Choroid plexus epithelial cell (primary cell): ENCODE measurements around the gene ZNF773.
"Not testable (repeated sequence)": the region's sequence is repeated elsewhere in the genome, so short reads cannot be mapped to it uniquely, and the experiment has no call there.

Source experiments
- DNase-seq: peaks from one replicate; pipeline ENCODE4 v3.0.0-alpha.2; 2010; ENCODE audit warnings: low read depth
- H3K4me3 ChIP-seq: 2 replicates; pipeline ENCODE4 v1.5.1; 2011; ENCODE audit warnings: low read depth, mild to moderate bottlenecking, control low read depth, low read length, moderate library complexity
- TF ChIP-seq, protein P1 (sequence below): conservative IDR thresholded peaks from 2 replicates; pipeline ENCODE4 v1.5.1; 2011; ENCODE audit warnings: low read depth, mild to moderate bottlenecking, control low read depth, inconsistent platforms, low read length, moderate library complexity

Gene ZNF773

DNA sequence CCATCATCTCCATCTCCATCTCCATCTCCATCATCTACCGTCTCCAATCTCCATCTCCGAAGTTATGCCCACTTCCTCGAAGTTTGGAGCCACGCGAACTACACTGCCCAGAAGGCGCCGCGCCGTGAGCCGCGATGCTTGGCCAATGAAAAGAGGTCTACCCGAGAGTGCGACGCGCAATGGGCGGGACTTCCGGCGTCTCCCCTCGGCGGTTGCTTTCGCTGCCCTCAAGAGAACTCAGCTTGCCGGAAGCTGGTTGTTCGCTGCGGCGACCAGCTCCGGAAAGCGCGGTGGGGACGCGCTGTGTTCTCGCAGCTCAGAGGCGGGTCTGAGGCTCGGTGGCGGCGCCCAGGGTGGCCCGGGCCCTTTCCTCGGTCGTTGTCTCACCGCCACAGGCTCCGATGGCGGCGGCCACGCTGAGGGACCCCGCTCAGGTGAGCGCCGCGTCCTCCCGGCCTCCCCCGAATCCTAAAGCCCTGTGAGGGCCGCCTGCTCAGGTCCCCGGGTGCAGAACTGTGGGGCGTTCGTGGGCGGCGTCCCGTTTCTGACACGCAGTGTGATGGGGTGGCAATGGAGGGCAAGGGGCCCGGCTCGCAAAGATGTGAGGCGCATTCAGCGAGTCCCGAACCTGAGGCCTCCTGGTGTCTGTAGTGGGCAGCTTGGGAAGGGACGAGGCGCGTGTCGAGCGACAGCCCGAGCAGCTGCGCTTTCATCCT is at the start of gene ZNF773:
TSS of gene ZNF773 (plus strand) at position 259 of the 716 bp plus-strand sequence. CDS start at position 402, 143 bp downstream.
- DNase-seq, result peak; percentile 98
- H3K4me3 ChIP-seq, result peak within 1 kb of the TSS; percentile 80

DNA sequence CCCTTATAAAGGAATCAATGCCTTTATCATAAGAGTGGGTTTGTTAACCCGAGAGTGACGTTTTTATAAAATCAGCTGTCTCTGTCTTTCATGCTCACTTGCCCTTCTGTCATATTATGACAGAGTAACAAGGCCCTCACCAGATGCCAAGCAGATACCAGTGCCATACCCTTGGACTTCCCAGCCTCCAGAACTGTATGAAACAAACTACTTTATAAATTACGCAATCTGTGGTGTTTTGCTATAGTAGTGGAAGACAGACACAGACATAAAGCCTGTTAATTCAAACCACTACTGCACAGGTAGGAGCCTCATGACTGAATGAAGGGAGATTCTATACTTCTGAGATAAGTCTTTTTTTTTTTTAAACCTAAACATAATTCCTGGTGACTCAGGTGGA is 47.4 kb upstream of the ZNF773 start:
- H3K4me3 ChIP-seq, result no peak overlapping the region
- TF ChIP-seq, protein P1, sequence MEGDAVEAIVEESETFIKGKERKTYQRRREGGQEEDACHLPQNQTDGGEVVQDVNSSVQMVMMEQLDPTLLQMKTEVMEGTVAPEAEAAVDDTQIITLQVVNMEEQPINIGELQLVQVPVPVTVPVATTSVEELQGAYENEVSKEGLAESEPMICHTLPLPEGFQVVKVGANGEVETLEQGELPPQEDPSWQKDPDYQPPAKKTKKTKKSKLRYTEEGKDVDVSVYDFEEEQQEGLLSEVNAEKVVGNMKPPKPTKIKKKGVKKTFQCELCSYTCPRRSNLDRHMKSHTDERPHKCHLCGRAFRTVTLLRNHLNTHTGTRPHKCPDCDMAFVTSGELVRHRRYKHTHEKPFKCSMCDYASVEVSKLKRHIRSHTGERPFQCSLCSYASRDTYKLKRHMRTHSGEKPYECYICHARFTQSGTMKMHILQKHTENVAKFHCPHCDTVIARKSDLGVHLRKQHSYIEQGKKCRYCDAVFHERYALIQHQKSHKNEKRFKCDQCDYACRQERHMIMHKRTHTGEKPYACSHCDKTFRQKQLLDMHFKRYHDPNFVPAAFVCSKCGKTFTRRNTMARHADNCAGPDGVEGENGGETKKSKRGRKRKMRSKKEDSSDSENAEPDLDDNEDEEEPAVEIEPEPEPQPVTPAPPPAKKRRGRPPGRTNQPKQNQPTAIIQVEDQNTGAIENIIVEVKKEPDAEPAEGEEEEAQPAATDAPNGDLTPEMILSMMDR, result no peak
- DNase-seq, result no peak

DNA sequence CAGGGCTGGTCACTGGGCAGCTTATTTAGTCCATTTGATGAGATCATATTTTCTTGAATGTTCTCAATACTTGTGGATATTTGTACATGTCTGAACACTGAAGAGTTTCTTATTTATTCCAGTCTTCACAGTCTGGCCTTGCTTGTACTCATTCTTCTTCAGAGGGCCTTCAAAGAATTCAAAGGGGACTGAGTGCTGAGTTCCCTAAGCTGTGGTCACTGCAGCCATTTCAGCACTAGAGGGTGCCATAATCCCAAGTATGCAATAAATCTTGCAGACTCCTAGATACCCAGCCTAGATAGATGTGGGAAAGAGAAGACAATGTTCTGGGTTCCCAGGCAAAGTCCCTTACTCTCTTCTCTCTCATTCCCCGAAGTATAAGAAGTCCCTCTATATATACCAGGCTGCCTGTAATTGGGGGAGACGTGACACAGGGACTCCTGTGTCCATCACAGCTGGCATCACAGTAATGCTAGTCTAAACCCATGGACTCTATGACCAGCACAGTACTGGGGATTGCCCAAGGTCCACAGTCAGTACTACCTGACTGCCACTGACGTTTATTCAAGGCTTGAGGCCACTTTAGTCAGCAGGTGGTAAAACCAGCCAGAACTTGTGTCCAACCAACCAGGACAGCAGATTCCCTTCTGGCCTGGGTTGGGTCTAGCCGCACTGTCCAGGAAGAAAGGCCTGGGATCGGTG is 33.9 kb upstream of the ZNF773 start:
- TF ChIP-seq, protein P1, result peak; percentile 39
- peak; percentile 25 for DNase-seq
- no peak overlapping the region for H3K4me3 ChIP-seq

DNA sequence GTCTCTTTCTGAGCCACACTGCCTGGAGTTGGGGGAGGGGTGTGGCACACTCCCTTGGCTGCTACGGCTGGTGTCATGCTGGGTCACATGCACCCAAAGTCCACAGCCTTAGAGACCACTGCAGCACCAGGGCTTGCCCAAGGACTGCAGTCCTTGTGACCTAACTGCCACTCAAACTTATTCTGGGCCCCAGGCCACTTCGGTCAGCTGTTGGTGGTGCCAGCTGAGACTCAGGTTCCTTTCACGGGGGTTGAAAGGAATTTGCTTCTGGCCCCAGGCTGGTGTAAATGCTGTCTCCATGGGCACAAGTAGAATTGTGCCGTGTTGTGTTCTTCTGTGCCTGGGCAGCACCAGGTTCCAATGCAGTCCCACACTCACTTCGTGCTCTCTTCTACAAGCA is 33.2 kb upstream of the ZNF773 start:
- TF ChIP-seq, protein P1, result no peak
- no peak overlapping the region for H3K4me3 ChIP-seq
- no peak for DNase-seq

DNA sequence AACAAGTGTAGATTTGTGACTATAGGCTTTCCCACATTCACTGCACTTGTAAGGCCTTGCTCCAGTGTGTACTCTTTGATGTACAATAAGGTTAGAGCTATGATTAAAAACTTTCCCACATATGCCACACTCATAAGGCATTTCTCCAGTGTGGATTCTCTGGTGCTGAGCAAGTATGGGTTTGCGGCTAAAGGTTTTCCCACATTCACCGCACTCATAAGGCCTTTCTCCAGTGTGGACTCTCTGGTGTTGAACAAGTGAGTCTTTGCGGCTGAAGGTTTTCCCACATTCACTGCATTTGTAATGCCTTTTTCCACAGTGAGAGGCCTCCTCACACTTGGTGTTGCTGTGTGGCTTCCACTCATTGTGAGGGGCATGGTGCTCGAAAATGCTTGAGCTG is 26.1 kb upstream of the ZNF773 start:
- H3K4me3 ChIP-seq, result no peak overlapping the region
- TF ChIP-seq, protein P1, result no peak
- peak; percentile 21 for DNase-seq

DNA sequence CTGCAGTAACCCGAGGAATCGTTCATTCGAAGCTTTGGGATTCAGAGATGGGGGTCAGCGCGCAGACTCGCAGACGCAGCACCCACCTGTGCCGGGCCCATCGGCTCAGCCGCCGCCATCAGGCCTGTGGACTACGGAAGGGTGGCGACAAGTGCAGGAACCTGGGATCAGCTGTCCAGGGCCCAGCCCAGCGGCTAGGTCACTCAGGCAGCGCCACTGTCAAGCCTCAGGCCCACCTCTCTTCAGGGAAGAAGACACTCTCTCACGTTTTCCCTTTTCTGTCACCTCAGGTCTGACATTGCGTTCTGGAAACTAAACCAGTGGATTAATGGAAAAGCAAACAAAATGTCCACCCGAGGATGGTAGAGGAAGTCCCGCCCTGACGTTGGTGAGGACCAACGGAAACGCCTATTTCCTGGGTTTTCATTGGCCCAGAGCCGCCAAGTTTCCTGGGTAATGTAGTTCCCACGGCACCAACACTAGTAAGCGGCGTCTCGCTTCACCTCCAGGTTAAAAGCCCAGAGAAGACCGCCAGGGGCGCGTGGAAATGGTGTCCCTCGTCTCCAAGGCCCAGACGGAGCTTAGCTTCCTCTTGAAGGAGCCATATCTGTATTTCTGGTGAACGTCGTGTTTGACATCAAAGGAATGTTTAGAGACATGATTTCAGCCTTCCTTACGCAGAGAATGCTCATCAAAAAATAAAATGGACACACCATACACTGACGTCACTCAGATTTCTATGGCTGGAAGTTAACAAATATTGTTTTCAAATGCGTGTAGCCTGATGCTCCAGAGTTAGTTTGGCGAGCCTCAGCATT is 22.3 kb upstream of the ZNF773 start, which contains the start of gene ZNF772:
TSS of gene ZNF772 (minus strand) at position 376 of the 818 bp plus-strand sequence. CDS start at position 119, 257 bp downstream.
- DNase-seq, result peak; percentile 94
- H3K4me3 ChIP-seq, result peak within 1 kb of the TSS; percentile 89
- TF ChIP-seq, protein P1, result peak; percentile 60

DNA sequence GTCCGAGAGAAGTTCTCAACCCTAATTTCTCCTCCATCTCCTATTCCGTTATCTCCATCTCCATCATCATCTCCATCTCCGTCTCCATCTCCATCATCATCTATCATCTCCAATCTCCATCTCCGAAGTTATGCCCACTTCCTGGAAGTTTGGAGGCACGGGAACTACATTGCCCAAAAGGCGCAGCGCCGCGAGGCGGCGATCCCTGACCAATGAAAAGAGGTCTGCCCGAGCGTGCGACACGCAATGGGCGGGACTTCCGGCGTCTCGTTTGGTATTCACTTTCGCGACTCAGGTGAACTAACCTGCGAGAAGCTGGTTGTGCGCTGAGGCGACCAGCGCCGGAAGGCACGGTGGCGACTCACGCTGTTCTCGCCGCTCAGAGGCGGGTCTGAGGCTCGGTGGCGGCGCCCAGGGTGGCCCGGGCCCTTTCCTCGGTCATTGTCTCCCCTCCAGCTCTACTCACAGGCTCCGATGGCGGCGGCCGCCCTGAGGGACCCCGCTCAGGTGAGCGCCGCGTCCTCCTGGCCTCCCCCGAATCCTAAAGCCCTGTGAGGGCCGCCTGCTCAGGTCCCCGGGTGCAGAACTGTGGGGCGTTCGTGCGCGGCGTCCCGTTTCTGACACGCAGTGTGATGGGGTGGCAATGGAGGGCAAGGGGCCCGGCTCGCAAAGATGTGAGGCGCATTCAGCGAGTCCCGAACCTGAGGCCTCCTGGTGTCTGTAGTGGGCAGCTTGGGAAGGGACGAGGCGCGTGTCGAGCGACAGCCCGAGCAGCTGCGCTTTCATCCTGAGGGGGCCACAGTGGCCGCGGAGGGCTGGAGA is 12.1 kb upstream of the ZNF773 start, which contains the start of gene ZNF419:
TSS of gene ZNF419 (plus strand) at position 274 of the 822 bp plus-strand sequence. CDS start at position 475, 201 bp downstream.
- TF ChIP-seq, protein P1, result peak; percentile 42
- peak; percentile 87 for DNase-seq
- peak within 1 kb of the TSS; percentile 95 for H3K4me3 ChIP-seq

DNA sequence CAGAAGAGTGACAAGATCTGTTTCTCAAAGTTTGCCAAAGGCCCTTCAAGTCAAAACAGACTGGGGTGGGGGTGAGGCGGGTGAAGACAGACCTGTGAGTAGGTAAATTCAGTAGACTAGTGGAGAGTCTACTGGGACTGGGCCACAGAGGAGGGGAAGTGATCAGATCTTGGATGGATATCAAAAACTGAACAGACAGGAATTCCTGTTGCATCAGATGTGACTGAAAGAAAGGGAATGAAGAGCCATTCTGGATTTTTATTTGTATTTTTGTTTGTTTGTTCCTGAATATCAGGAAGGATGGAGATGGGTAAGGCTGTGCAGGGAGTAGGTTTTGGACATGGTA is 11.5 kb upstream of the ZNF773 start:
- DNase-seq, result peak; percentile 41
- peak overlapping the region; percentile 53 for H3K4me3 ChIP-seq

DNA sequence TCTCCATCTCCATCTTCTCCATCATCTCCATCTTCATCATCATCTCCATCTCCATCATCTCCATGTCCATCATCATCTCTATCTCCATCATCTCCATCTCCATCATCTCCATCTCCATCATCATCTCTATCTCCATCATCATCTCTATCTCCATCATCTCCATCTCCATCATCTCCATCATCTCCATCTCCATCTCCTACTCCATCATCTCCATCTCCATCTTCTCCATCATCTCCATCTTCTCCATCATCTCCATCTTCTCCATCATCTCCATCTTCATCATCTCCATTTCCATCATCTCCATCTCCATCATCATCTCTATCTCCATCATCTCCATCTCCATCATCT is 432 bp upstream of the ZNF773 start:
- DNase-seq, H3K4me3 ChIP-seq: not testable (repeated sequence)

DNA sequence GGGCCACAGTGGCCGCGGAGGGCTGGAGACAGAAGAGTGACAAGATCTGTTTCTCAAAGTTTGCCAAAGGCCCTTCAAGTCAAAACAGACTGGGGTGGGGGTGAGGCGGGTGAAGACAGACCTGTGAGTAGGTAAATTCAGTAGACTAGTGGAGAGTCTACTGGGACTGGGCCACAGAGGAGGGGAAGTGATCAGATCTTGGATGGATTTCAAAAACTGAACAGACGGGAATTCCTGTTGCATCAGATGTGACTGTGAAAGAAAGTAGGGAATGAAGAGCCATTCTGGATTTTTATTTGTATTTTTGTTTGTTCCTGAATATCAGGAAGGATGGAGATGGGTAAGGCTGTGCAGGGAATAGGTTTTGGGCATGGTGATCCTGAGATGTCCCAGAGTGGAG is 662 bp downstream of the ZNF773 start:
- peak overlapping the region; percentile 48 for H3K4me3 ChIP-seq
- peak; percentile 74 for DNase-seq
